PC-9 (cell line): ENCODE data around the gene F13A1.

Experiments
- CTCF ChIP-seq: fragments of 200-600 bp; sonication (generic); conservative IDR thresholded peaks from 2 replicates; pipeline ENCODE4 v1.6.1; 2017; ENCODE audit warnings: mixed run types, antibody characterized with exemption, mild to moderate bottlenecking, moderate library complexity
- EZH2 ChIP-seq: fragments of 200-600 bp; sonication (generic); IDR thresholded peaks from 2 replicates; pipeline ENCODE4 v1.8.0; 2017; ENCODE audit warnings: antibody characterized with exemption, low read depth

- TF ChIP-seq EZH2 (no peak), CTCF (no peak)
Measured at GRCh38 chr6:6178795-6179194, 141.7 kb downstream of the F13A1 start.
